Activated CD4-positive, CD25-positive, alpha-beta regulatory T cell treated with anti-CD3 and anti-CD28 coated beads, Interleukin-2, amount 50 U/mL, for 72 hours (primary cell): ENCODE data around the gene COL4A4.

Source experiments
- DNase-seq: peaks from one replicate; pipeline ENCODE4 v3.0.0; 2021

COL4A4 gene

DNA sequence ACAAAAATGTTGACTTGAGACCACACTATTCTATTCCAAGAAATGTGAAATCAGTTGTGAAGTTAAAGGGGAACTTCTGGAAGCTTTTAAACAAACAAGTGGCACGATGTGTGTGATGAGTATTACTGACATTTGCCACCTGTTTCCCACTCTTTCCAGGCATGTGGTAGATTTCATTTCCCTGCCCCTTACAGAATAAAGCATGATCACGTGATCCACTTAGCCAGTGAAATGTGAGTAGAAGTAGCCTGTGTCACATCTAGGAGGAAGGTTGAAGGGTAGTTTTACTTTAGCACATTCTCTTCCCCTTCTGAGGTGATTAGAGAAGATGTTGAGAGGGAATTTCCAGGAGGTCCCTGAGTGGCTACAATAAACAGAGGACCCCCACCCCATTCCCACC lies 3.8 kb downstream of the COL4A4 start:
- DNase-seq = no peak

DNA sequence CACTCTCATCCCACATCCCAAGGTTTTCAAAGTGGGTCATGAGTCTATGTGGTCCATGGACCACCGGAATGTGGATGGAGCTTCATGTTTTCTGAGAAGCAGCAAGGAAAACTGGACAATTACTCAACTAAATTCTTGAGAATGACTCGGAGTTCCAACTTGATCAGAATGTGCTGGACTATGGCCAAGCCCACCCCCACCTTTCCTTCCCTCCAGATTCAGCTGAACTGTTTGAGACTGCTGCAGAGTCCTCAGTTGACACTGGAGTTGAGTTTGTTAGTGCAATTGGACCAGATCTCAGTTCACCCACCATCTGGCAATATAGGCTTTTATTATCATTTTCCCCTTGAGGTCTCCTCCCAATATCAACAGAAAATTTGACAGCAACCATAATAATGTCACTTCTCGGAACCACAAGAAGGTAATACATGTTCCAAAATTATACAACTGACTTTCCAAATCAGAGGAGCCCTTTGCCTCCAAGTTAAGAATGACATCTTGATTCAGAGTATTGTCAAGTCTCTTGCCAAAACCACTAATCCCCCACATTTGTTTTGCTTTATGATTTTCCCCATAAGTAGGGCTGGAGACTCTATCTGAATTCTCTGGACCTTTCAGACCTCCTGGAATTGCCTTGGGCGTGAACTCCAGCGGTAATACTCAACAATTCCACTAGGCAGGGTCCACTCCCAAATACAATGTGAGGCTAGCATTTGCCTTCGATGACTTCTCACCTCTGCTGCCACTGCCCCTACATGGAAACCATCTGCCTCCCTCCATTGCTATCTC lies 8.8 kb downstream of the COL4A4 start:
- no peak for DNase-seq

DNA sequence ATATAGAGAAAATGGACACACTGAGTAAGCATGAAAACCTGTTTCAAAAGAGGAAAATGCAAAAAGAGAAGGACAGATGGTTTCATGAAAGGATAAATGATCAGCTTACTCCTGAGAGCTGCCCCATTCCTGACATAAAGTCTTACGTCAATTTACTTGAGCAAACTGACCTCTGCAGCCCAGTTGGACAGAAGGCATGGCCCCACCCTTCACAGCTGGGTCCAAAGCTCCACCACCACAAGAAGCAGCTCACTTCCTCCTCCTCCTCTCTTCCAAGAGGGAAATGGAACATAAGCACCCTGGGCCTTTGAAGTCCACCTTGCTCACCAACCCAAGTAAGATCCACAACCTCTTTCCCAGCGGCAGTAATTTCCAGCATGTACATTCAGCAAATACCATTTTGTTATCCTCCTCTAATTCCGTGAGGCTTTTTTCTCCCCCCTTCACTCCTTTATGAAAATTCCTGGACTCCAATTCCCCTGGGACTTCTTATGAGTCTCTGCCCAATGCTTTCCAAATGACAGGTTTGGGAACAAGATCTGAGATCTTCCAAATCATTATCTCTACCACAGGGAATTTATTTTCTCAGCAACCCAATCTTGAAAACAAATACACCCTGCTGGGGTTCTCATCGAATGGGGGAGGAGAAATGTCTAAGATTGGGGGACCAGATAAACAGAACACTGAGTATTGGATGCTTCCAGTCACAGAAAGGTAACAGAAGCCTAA lies 10.1 kb downstream of the COL4A4 start:
- no peak for DNase-seq

DNA sequence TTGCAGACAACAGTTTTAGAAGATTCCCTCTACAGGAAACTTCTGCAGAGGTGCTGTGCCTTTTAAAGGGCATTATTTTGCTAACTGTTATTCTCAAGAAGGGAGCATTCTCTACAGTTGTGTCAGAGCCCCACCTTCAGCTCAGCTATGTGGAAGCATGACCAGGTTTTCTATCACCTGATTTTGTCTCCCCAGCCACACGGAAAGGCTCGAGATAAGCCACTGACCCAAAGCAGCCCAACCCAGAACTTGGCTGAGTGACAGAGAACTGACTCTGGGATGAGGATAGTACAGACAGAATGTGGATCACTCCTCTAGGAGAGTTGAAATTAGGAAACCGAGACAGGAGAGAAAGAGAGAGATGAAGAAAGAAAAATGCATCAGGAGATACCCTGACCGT lies 10.7 kb downstream of the COL4A4 start:
- DNase-seq = no peak

- no peak for DNase-seq
These were observed 11.8 kb downstream of the COL4A4 start for GRCh38 chr2:227152093-227152766.

DNA sequence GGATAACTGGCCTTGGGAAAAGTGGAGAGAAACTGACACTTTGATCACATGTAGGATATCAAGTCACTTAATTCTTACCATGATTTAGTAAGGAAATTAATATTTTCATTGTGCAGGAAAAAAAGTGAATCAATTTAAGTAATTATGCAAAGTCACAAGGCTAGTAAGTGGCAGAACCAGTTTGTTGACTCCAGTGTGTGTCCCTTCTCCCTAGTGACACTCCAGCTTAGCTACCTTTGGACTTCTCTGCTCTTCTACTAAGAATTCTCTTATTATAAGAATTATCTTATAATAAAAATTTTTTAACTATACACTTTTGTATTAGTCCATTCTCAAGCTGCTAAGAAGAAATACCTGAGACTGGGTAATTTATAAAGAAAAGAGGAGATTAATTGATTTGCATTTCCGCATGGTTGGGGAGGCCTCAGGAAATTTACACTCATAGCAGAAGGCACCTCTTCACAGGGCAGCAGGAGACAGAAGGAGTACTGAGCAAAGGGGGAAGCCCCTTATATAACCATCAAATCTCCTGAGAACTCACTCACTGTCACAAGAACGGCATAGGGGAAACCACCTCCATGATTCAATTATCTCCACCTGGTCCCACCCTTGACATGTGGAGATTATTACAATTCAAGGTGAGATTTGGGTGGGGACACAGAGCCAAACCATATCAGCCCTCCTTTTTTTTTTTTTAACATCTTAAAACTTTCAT lies 13.6 kb downstream of the COL4A4 start:
- no peak for DNase-seq

DNA sequence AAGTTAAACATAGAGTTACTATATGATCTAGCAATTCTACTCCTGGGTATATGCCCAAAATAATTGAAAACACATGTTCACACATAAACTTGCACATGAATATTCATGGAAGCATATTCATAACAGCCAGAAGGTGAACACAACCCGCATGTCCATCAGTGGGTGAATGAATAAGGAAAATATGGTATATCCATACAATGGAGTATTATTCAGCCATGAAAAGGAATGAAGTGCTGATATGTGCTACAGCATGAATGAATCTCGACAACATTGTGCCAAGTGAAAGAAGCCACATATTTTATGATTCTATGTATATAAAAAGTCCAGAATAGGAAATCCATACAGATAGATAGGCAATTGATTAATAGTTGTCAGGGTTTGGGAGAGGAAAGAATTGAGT lies 15.9 kb downstream of the COL4A4 start:
- DNase-seq = no peak

DNA sequence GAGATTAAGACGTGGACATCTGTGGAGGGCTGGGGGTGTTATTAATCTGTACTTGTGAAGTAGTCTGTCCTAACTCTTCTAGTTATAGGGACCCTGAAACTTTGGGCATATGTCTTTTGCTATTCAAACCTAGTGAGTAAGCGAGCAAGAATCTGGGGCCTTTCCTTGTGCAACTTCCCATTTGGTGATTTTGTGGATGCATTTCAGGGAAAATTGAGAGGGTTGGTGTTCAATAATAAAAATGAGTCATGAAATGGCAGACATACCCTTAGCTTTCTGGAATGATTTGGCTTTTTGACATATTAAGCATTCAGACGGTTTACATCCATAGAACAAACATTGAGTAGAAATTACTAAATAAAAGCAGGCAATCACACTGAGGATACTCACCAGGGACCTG lies 17.0 kb downstream of the COL4A4 start:
- no peak for DNase-seq

- DNase-seq = no peak
These were observed 17.5 kb downstream of the COL4A4 start for GRCh38 chr2:227146456-227146855.

- no peak for DNase-seq
These were observed 20.1 kb downstream of the COL4A4 start for GRCh38 chr2:227143895-227144294.

DNA sequence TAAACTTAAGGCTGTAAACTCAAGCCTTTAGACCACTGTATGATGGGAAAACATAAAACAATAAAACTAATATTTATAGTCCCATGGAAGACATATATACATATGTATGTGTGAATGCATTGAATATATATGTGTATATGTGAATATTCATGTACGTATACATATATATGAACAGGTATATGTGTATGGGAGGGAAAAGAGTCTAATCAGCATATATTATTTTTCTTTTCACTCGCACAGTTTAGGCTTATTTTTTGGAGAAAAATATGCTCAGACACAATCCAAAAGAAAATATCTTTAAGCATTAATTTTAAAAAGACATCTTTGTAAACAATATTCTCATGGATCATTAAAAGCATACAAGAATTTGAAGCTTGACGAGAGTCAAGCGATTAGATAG lies 22.7 kb downstream of the COL4A4 start:
- no peak for DNase-seq

GRCh38 chr2:227134591-227134990 lies 29.4 kb downstream of the COL4A4 start:
- DNase-seq = no peak

DNA sequence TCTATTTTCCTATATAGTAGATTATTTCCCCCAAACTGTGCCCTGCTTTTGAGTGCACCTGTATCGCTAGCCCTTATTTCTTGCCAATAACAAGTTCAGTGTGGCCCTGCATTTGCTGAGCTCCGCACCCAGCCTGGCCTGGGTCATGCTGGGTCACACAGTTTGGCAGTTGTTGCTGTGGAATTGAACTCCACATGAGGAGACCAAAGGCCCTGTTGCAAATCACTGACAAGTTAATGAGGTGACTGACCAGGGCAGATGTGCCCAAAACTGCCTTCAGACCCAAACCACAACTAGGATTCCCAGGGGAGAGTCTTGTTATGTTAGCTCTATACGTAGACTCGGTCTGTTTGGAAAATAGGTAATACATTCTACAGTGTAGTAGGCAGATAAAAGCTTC lies 31.0 kb downstream of the COL4A4 start:
- no peak for DNase-seq

- no peak for DNase-seq
These were observed 33.4 kb downstream of the COL4A4 start for GRCh38 chr2:227130636-227131035.

GRCh38 chr2:227127201-227127600 lies 36.8 kb downstream of the COL4A4 start:
- DNase-seq = no peak

DNA sequence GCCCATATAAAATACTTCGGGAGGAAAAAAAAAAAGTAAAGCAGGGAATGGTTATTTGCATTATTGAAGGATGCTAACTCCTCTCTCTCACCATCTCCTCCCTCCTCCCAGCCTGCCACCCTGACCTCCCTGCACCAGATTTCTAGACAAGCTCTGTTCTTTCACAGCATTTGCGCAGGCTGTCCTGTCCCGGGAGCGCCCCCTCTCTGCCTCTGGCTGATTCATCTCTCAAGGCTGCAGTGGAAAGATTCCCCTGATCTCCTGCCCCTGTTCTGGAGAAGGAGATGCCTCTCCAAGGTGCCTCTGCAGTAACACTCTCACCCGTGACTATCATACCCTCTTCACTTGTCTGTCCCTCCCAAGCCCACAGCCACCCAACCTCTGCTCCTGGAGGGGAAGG lies 38.5 kb downstream of the COL4A4 start:
- DNase-seq = no peak

GRCh38 chr2:227124811-227125210 lies 39.2 kb downstream of the COL4A4 start:
- DNase-seq = no peak

DNA sequence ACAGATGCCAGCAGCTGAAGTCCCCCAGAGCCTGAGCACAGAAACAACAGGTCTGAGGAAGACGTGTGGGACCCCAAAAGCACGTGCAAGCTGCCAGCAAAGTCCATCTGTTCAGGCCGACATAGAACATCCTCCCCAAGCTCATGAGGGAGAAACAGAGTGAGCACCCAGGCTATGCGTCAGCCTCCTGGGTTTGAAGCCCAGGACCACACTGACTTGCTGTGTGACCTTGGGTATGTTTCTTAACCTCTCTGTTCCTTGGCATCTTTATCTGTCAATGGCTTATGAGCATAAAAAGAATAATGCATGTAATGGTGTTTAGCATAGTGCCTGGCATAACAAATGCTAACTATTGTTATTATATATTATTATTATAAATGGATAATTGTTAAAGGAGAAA lies 40.3 kb downstream of the COL4A4 start:
- no peak for DNase-seq

DNA sequence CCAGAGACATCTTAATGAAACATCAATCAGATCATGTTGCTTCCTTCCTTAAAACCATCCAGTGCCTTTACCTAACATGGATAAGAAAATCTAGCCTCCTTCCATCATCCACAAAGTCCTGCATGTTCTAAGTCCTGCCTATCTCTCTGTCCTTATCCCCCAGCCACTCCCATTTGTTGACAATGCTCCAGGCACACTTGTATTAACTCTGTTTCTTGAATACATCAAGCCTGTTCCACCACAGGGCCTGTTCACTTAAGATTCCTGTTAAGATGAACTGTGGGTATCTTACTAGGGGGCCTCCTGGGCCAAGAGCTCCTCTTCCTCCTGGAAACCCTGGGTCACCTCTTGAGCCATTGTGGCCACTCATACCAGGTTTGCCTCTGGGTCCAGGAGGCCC lies 45.7 kb downstream of the COL4A4 start:
- no peak for DNase-seq

- DNase-seq = no peak
These were observed 46.2 kb downstream of the COL4A4 start for GRCh38 chr2:227117852-227118251.

DNA sequence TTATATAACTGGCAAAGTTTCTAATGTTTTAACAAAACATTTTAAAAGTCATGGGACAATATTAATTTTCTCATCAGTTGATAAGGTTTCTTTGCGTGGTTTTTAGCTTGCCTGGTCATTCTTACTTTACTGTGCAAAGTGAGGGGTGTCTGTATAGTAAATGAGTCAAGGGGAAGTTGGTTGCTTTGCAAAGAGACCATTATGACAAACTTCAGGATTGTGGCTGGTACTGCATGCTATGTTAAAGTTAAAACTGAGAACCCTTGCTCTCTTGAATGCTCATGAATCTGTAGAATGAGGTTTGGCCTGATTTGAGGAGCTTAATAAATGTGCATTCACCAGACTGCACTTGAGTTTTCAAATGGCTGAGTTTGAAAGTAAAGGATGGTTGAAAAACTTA lies 47.0 kb downstream of the COL4A4 start:
- DNase-seq = no peak

DNA sequence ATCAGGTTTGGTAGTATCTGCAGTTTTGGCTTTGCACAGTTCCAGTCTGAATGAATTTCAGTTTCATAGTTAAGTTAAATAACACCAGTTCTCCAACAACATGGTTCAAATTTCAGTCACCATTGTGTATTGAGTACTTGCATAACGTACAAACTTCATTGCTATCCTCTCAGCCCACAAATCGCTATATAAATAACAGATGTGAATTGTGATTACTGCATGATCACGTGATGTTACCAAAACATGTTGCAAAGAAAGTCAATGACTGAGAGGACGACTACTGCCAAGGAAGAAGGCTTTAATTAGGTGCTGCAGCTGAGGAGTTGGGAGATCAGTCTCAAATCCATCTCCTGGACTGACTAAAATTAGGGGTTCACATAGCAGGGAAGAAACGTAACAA lies 48.2 kb downstream of the COL4A4 start:
- no peak for DNase-seq
